Measurements from ENCODE around the gene TMEM125.

DNA sequence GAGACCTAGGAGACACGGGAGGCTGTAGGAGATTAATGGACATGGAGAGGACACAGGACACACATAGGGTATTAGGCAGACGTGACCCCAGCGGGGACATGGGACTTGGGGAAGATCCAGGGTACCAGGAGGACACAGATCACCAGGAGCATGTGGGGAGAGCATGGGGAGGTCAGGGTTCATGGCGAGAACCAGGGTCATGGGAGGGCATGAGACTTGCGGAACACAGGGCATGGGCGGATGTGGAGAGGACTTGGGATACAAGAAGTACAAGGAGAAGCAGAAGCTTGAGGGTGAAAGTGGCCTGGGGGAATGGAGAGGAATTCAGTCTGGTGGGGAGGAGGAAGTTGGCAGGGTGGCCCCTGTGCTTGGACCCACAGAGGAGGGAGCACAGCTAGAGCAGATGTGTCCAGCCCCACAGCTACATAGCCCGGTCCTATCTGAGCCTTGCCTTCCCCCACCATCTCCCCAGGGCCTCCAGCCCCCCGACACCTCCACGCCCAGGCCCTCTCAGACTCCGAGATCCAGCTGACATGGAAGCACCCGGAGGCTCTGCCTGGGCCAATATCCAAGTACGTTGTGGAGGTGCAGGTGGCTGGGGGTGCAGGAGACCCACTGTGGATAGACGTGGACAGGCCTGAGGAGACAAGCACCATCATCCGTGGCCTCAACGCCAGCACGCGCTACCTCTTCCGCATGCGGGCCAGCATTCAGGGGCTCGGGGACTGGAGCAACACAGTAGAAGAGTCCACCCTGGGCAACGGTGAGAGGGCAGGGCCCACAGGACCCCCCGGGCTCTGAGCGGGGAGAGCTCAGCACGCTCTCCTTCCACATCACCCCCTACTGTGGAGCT is 43.1 kb downstream of the TMEM125 start:
- TF ChIP-seq, protein P1, sequence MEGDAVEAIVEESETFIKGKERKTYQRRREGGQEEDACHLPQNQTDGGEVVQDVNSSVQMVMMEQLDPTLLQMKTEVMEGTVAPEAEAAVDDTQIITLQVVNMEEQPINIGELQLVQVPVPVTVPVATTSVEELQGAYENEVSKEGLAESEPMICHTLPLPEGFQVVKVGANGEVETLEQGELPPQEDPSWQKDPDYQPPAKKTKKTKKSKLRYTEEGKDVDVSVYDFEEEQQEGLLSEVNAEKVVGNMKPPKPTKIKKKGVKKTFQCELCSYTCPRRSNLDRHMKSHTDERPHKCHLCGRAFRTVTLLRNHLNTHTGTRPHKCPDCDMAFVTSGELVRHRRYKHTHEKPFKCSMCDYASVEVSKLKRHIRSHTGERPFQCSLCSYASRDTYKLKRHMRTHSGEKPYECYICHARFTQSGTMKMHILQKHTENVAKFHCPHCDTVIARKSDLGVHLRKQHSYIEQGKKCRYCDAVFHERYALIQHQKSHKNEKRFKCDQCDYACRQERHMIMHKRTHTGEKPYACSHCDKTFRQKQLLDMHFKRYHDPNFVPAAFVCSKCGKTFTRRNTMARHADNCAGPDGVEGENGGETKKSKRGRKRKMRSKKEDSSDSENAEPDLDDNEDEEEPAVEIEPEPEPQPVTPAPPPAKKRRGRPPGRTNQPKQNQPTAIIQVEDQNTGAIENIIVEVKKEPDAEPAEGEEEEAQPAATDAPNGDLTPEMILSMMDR (IDR thresholded peaks at IDR 0.05), result no peak
- TF ChIP-seq POLR2AphosphoS5 (IDR thresholded peaks at IDR 0.05) (no peak), POLR2A (IDR thresholded peaks at IDR 0.05) (no peak)

Data from breast epithelium (tissue), 3 donors.